Stomach smooth muscle (tissue), 2 donors: ENCODE measurements around the gene ARRB1.

Source experiments
- H3K27ac ChIP-seq: one replicate; pipeline ENCODE4 v1.7.0; 2013; ENCODE audit warnings: mild to moderate bottlenecking, low read length, inconsistent platforms
- H3K27me3 ChIP-seq, 2 donors: one replicate each; pipeline ENCODE4 v1.7.0; 2013; ENCODE audit warnings: low read length in 2 of 2; ENCODE audit not compliant: insufficient read depth in 2 of 2, control insufficient read depth in 1 of 2
- H3K36me3 ChIP-seq, 2 donors: one replicate each; pipeline ENCODE4 v1.7.0; 2013; ENCODE audit warnings: low read length in 2 of 2; ENCODE audit not compliant: control insufficient read depth in 2 of 2, insufficient read depth in 2 of 2
- H3K4me1 ChIP-seq: one replicate; pipeline ENCODE4 v1.7.0; 2013; ENCODE audit warnings: low read length; ENCODE audit not compliant: control insufficient read depth, insufficient read depth
- H3K4me3 ChIP-seq, 2 donors: one replicate each; pipeline ENCODE4 v1.7.0; 2013; ENCODE audit warnings: low read length in 2 of 2
- H3K9ac ChIP-seq, 2 donors: one replicate each; pipeline ENCODE4 v1.7.0; 2013; ENCODE audit warnings: low read length in 2 of 2, mild to moderate bottlenecking in 1 of 2
- H3K9me3 ChIP-seq, 2 donors: one replicate each; pipeline ENCODE4 v1.7.0; 2013; ENCODE audit warnings: low read length in 2 of 2; ENCODE audit not compliant: control insufficient read depth in 2 of 2
- donor health status: healthy.
- donor health status: Pancreatic carcinoma.

Gene ARRB1

DNA sequence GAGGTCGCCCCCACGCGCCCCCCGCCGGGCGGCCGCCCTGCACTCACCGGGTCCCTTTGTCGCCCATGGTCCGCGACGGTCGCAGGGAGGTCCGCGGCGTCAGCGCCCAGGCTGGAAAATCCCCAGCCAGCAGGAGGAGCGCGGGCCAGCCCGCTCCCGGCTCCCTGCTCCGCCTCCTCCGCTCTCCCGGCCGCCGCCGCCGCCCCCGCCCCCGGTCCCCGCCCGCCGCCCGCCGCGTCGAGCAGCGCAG lies at the start of gene ARRB1:
ARRB1 (minus strand) TSS at position 121 of the 250 bp plus-strand sequence; CDS start at position 67, 54 bp downstream.
- H3K9ac ChIP-seq, result peak within 1 kb of the TSS; percentile 87 to 91
- H3K27me3 ChIP-seq, result no peaks in the 10 kb centered on the region
- H3K9me3 ChIP-seq, result no peaks in the 10 kb centered on the region
- peaks cover 53% of the 10 kb centered on the region for H3K4me1 ChIP-seq
- peak within 1 kb of the TSS; percentile 92 for H3K27ac ChIP-seq
- peak within 1 kb of the TSS; percentile 98 to 99 for H3K4me3 ChIP-seq
- no peaks in the 10 kb centered on the region for H3K36me3 ChIP-seq

DNA sequence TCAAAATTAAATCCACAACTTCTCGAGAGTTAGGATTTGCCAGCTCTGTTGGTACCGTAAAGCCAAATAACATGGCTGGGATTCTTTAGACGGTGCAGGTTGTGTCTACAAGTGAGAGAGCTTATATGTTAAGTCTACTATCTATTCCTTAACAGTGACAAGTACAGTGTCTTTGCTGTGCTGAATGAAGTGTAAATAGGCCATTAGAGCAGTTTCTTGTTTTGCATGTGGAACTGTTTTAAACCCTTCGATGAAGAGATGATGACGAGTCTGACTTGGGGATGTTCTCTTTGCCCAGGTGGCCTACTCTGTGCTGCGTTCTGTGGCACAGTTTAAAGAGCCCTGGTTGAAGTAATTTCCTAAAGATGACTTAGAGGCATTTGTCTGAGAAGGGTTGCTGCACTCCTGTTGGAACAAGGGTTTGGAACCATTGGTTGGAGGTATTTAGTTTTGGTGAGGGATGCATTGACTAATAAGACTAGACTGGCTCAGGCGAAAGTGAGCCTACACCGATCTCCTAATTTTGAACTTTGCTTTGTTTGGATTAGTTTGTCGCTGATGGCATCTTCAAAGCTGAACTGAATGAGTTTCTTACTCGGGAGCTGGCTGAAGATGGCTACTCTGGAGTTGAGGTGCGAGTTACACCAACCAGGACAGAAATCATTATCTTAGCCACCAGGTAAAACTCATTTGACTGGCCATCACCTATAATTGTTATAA lies 48.8 kb upstream of the ARRB1 start:
- Histone ChIP-seq H3K36me3 (peaks cover 33 to 38% of the 10 kb centered on the region in 2 donors), H3K9me3 (no peaks in the 10 kb centered on the region), H3K27ac (peak overlapping the region; percentile 92), H3K4me1 (peaks cover 9% of the 10 kb centered on the region), H3K4me3 (peak overlapping the region; percentile 78 to 93), H3K9ac (peak overlapping the region; percentile 83 to 98), H3K27me3 (no peaks in the 10 kb centered on the region)

DNA sequence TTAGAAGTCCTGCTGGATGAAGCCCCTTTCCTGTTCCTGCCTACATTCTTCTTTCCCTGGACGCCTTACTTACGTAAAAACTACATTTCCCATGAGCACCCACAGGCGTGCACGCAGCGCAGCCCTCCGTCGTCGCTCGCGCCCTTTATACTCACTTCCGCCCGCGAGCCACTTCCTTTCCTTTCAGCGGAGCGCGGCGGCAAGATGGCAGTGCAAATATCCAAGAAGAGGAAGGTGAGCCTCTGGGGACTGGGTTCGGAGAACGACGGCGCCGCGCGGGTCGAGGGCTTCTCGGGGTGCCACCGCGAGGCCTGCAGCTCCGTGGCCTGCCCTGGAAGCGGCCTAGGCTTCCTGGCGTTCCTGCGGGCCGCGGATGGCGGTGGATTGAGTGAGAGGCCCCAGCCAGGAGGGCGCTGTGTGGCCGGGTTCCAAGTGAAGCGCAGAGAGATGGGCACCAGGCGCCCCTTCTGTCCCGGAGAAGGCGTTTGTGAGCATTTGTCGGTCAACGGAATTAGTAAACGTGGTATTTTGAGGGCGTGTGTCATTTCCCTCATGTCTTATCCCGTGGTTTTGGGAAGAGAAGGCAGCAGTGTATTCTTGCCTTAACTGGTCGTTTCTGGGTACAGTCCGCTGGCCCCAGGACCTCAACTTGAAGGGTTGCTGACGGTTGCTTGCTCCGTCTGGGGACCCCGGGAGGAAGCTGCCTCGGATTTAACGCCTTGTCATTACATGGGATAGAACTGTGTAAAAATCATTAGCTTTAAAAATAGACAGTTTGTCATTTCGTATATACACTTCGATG lies 48.1 kb upstream of the ARRB1 start, which contains the start of gene RPS3:
RPS3 (plus strand) TSS at position 175 of the 802 bp plus-strand sequence; CDS start at position 205, 30 bp downstream.
- peaks cover 9% of the 10 kb centered on the region for H3K4me1 ChIP-seq
- peak within 1 kb of the TSS; percentile 92 for H3K27ac ChIP-seq
- H3K9ac ChIP-seq, result peak within 1 kb of the TSS; percentile 83 to 98
- peak within 1 kb of the TSS; percentile 78 to 93 for H3K4me3 ChIP-seq
- H3K27me3 ChIP-seq, result no peaks in the 10 kb centered on the region
- peaks cover 28 to 30% of the 10 kb centered on the region in 2 donors for H3K36me3 ChIP-seq
- H3K9me3 ChIP-seq, result no peaks in the 10 kb centered on the region

- H3K36me3 ChIP-seq, result peaks cover 22 to 24% of the 10 kb centered on the region in 2 donors
- H3K27me3 ChIP-seq, result no peaks in the 10 kb centered on the region
- no peaks in the 10 kb centered on the region for H3K9me3 ChIP-seq
- no peak overlapping the region for H3K27ac ChIP-seq
- peaks cover 9% of the 10 kb centered on the region for H3K4me1 ChIP-seq
- no peak overlapping the region for H3K9ac ChIP-seq
- H3K4me3 ChIP-seq, result peak overlapping the region in 1 of 2 donors; percentile 93
Observed at GRCh38 chr11:75398906-75399305, 47.4 kb upstream of the ARRB1 start.

- peaks cover 2 to 3% of the 10 kb centered on the region in 2 donors for H3K27me3 ChIP-seq
- no peak overlapping the region for H3K4me3 ChIP-seq
- H3K36me3 ChIP-seq, result no peaks in the 10 kb centered on the region
- no peak overlapping the region for H3K9ac ChIP-seq
- no peak overlapping the region for H3K27ac ChIP-seq
- no peaks in the 10 kb centered on the region for H3K4me1 ChIP-seq
- H3K9me3 ChIP-seq, result no peaks in the 10 kb centered on the region
Observed at GRCh38 chr11:75394085-75394840, 42.8 kb upstream of the ARRB1 start.

- no peaks in the 10 kb centered on the region for H3K36me3 ChIP-seq
Observed at GRCh38 chr11:75389925-75390324, 38.5 kb upstream of the ARRB1 start.

GRCh38 chr11:75389276-75389605 lies 37.8 kb upstream of the ARRB1 start:
- H3K9me3 ChIP-seq, result no peaks in the 10 kb centered on the region
- peaks cover 9% of the 10 kb centered on the region for H3K4me1 ChIP-seq
- peaks cover 2 to 3% of the 10 kb centered on the region in 2 donors for H3K27me3 ChIP-seq
- no peak overlapping the region for H3K4me3 ChIP-seq
- no peak overlapping the region for H3K9ac ChIP-seq
- no peaks in the 10 kb centered on the region for H3K36me3 ChIP-seq
- no peak overlapping the region for H3K27ac ChIP-seq

More at GRCh38 chr11:75389925-75390324, 38.5 kb upstream of the ARRB1 start:
- H3K4me1 ChIP-seq, result peaks cover 6% of the 10 kb centered on the region
- no peak overlapping the region for H3K27ac ChIP-seq
- H3K4me3 ChIP-seq, result no peak overlapping the region
- H3K9me3 ChIP-seq, result no peaks in the 10 kb centered on the region
- H3K9ac ChIP-seq, result no peak overlapping the region
- H3K27me3 ChIP-seq, result peaks cover 2 to 3% of the 10 kb centered on the region in 2 donors

DNA sequence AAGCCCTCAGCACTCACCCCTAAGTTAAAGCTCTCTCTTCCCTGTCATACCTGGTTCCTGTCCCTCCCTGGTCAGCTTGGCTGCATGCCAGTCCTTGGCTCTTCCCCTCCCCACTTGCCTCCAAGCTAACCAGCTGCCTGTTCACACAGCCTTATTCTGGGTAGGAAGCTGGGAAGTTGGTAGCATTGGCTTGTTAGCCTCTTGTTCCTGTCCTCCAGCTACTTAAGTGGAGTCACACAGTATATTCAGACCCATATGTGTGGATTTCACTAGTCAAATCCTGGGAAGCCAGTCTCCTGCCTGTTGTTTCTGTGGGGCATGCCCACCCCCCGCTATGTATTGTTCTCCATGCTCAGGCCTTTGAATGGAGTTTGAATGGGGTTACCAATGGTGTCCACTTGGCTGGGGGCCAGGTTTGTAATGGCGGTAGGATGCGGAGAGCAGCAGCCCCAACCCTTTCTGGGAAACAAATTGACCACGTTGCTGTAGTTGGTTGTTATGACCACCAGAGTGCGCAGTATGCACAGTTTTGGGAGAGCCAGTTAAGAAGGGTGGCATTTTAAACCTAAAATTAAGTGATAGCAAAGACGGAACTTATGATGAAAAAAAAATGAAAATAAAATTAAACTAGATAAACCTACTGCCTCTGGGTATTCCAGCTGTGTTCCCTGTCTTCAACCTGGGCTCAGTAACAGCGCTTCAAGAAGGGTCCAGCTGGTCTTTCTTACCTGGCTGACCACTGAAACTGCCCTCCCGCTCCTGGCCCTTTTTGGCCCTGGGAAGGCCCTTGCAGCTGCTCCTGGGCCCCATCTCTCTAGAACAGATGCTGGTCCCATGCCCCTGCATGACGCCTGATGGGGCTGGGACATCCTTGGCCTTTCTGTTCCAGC lies 37.2 kb upstream of the ARRB1 start:
- Histone ChIP-seq H3K4me3 (no peak overlapping the region), H3K27me3 (peaks cover 2 to 3% of the 10 kb centered on the region in 2 donors), H3K9ac (no peak overlapping the region), H3K4me1 (peaks cover 10% of the 10 kb centered on the region), H3K27ac (no peak overlapping the region), H3K36me3 (no peaks in the 10 kb centered on the region), H3K9me3 (no peaks in the 10 kb centered on the region)

- no peaks in the 10 kb centered on the region for H3K9me3 ChIP-seq
- no peak overlapping the region for H3K9ac ChIP-seq
- H3K36me3 ChIP-seq, result no peaks in the 10 kb centered on the region
- no peak overlapping the region for H3K27ac ChIP-seq
- peaks cover 2 to 3% of the 10 kb centered on the region in 2 donors for H3K27me3 ChIP-seq
- peaks cover 10% of the 10 kb centered on the region for H3K4me1 ChIP-seq
- H3K4me3 ChIP-seq, result no peak overlapping the region
Observed at GRCh38 chr11:75387736-75388294, 36.4 kb upstream of the ARRB1 start.
